Type B pancreatic cell (in vitro differentiated cells): Measurements from ENCODE around the gene RPS19. TPM values are rescaled to one million over a fixed set of nuclear protein-coding genes. Genes with fewer than 3 reads are reported as not detected.

Source experiments
- DNase-seq: peaks from one replicate; pipeline ENCODE4 v3.0.0; 2021; ENCODE audit warnings: mixed read lengths; ENCODE audit not compliant: unreplicated experiment; ENCODE audit errors: extremely low spot score
- H3K27ac Mint-ChIP-seq: 2 replicates; pipeline ENCODE4 v1.8.0; 2021; ENCODE audit warnings: mild to moderate bottlenecking, mixed read lengths
- H3K27me3 Mint-ChIP-seq: 2 replicates; pipeline ENCODE4 v1.8.0; 2021; ENCODE audit warnings: mixed read lengths
- H3K36me3 Mint-ChIP-seq: 2 replicates; pipeline ENCODE4 v1.8.0; 2021; ENCODE audit warnings: mixed read lengths
- H3K4me1 Mint-ChIP-seq: one replicate; pipeline ENCODE4 v1.8.0; 2021; ENCODE audit warnings: mixed read lengths; ENCODE audit not compliant: unreplicated experiment
- H3K4me3 Mint-ChIP-seq: 2 replicates; pipeline ENCODE4 v1.8.0; 2021; ENCODE audit warnings: mild to moderate bottlenecking, mixed read lengths
- H3K9me3 Mint-ChIP-seq: 2 replicates; pipeline ENCODE4 v1.8.0; 2021; ENCODE audit warnings: mixed read lengths
- CTCF ChIP-seq: fragments of 200-600 bp; sonication (generic); conservative IDR thresholded peaks from 2 replicates; pipeline ENCODE4 v1.5.0; 2021; ENCODE audit warnings: antibody characterized with exemption, mild to moderate bottlenecking
- total RNA-seq: library from RNA; stranded (reverse); gene quantifications from 2 replicates; pipeline ENCODE4 v1.2.1, GENCODE V29; 2021; ENCODE audit warnings: low replicate concordance

RPS19 gene
- total RNA-seq, 1 donor from 2014 or later: 3,159 TPM

GRCh38 chr19:41908724-41909464, 48.8 kb downstream of the RPS19 start:
- Mint-ChIP-seq H3K9me3 (no peaks in the 10 kb centered on the region), H3K4me1 (no peaks in the 10 kb centered on the region), H3K4me3 (no peak overlapping the region), H3K27ac (no peak overlapping the region), H3K27me3 (peaks cover 44% of the 10 kb centered on the region), H3K36me3 (peaks cover 9% of the 10 kb centered on the region)
- TF ChIP-seq CTCF: no peak
- DNase-seq: no peak

DNA sequence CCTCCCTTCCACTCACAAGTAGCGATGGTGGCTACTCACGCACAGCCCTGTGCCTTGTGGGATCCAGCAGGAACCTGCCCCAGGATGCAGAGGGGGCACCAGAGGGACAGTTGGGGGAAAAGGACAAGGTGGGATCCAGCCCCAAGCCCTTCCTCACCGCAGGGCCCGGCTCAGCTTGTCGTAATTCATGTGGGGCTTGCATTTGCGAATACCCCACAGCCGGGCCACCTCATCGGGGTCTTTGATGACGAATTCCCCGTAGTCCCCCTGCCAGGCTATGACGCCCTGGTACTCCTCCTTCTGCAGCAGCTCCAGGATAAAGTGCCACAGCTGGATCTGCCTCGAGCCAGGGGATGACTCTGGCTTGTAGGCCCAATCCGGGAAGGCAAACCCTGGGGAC, 49.7 kb downstream of the RPS19 start:
- TF ChIP-seq CTCF: no peak
- Mint-ChIP-seq H3K4me1 (no peaks in the 10 kb centered on the region), H3K27me3 (peaks cover 50% of the 10 kb centered on the region), H3K4me3 (no peak overlapping the region), H3K27ac (no peak overlapping the region), H3K36me3 (peaks cover 4% of the 10 kb centered on the region), H3K9me3 (no peaks in the 10 kb centered on the region)
- no peak for DNase-seq

DNA sequence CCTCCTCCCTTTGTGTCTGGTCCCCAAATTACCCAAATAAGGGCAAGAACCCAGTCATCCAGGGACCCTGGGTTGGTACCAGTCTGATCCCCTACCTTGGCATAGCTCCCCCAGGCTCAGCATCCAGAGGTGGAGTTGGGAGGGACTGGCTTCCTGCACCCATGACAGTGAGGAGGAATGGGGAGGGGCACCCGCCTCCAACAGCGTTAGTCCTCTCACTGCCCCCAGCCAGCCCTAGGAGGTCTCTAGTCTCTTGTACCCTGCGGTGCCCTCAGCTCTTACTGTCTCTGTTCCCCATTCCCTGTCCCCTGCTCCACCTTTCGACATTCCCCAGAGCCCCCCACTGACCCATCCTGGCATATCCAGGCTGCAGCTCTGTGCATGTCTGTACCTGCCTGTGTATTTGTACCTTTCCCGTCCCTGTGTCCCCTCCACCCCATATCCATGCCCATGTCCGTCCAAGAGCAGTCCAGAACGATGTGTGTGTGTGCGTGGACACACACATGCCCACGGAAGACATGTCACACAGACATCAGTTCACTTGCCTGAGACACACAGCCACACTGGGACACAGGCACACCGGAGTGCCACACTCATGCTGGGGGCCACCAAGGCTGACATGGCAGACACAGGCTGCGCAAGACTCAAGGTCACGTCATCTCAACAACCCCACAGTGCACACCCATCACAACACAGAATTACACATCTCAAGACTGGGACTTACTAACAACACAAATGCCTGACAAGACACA, 50.4 kb downstream of the RPS19 start:
- DNase-seq: no peak
- H3K4me1 Mint-ChIP-seq: no peaks in the 10 kb centered on the region
- H3K27ac Mint-ChIP-seq: peak overlapping the region; percentile 44
- no peak for TF ChIP-seq CTCF
- no peaks in the 10 kb centered on the region for H3K9me3 Mint-ChIP-seq
- peaks cover 4% of the 10 kb centered on the region for H3K36me3 Mint-ChIP-seq
- no peak overlapping the region for H3K4me3 Mint-ChIP-seq
- H3K27me3 Mint-ChIP-seq: peaks cover 50% of the 10 kb centered on the region

DNA sequence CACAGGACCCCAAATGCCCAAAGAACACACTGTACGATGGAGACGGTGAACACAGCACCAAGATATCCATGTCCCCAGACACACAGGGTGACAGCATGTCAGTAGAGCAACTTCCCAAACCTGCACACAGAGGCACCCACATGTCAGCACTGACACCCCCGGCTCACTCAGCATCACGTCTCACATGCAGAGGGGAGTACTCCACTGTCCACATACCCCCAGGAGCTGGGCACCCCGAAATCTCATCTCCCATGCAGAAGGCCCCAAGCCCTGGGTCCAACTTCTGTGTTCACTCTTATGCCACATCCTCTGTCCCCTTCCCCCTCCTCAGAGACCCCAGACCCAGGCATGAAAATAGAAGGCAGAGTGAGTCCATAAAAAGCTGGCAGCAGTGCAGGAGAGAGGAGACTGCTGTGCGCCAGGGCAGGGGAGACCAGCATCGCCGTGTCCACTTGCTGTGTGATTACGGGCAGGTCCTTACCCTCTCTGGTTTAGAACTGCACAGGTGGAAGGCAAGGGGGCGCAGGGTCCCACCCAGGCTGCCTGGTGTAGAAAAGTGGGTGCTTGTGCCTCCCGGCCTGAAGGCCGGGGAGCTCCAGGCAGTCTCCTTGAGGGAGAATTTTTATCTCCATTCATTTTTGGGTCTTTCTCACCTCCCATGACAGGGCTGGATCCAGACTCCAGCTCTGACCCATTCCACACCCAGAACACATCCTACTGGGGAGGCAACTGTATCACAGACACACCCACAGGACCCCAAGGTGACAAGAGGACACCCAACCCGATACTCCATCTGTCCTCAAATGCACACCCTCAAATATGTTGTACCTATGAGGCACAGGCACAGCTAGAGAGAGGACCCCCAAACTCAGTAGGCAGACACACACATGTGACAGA, 51.2 kb downstream of the RPS19 start:
- no peak for TF ChIP-seq CTCF
- peaks cover 50% of the 10 kb centered on the region for H3K27me3 Mint-ChIP-seq
- H3K36me3 Mint-ChIP-seq: no peaks in the 10 kb centered on the region
- no peaks in the 10 kb centered on the region for H3K4me1 Mint-ChIP-seq
- DNase-seq: no peak
- peak overlapping the region; percentile 16 for H3K27ac Mint-ChIP-seq
- no peak overlapping the region for H3K4me3 Mint-ChIP-seq
- H3K9me3 Mint-ChIP-seq: no peaks in the 10 kb centered on the region

DNA sequence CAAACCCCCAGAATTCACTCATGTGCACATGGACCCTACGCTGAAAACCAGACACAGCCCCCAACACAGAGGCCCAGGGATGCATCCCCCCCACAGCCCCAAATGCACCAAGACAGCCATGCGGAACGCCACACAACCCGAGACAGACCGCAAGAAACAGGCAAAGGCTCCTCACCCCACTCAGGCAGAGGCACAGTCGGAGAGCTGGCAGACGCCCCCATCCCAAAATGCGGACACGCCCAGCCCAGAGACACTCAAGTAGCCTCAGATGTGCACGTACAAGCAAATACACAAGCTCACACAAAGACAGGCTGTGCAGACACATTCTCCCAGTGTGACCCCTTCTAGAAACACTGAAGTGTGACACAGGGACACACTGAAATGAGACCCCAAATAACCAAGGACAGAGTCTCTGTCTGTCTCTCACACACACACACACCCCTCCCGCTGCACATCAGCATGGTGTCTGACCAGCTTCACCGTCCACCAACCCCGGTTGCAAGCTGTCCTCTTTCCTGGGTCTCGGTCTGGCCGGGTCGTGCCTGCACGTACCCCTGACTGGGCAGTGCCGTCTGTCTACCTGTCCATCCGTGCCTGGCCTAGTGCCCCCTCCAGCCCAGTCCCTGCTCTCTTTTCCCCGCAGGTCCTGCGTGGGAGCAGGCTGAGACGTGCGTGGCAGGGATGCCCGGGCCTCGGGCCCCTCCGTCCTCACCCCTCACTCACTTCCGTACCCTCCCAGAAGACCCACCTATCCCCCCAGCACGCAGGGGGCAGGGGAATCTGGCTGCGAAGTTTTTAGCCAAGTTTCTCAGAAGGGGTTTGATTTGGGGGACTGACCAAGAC, 52.1 kb downstream of the RPS19 start:
- Mint-ChIP-seq H3K36me3 (no peaks in the 10 kb centered on the region), H3K27me3 (peaks cover 50% of the 10 kb centered on the region), H3K27ac (no peak overlapping the region), H3K4me1 (no peaks in the 10 kb centered on the region), H3K4me3 (no peak overlapping the region), H3K9me3 (no peaks in the 10 kb centered on the region)
- no peak for TF ChIP-seq CTCF
- no peak for DNase-seq
